Measurements from ENCODE around the gene IL25.
"Not testable (repeated sequence)": the region's sequence is repeated elsewhere in the genome, so short reads cannot be mapped to it uniquely, and the experiment has no call there.

IL25 gene

GRCh38 chr14:23377198-23377550 is 4.6 kb downstream of the IL25 start:
- no peak for DNase-seq

DNA sequence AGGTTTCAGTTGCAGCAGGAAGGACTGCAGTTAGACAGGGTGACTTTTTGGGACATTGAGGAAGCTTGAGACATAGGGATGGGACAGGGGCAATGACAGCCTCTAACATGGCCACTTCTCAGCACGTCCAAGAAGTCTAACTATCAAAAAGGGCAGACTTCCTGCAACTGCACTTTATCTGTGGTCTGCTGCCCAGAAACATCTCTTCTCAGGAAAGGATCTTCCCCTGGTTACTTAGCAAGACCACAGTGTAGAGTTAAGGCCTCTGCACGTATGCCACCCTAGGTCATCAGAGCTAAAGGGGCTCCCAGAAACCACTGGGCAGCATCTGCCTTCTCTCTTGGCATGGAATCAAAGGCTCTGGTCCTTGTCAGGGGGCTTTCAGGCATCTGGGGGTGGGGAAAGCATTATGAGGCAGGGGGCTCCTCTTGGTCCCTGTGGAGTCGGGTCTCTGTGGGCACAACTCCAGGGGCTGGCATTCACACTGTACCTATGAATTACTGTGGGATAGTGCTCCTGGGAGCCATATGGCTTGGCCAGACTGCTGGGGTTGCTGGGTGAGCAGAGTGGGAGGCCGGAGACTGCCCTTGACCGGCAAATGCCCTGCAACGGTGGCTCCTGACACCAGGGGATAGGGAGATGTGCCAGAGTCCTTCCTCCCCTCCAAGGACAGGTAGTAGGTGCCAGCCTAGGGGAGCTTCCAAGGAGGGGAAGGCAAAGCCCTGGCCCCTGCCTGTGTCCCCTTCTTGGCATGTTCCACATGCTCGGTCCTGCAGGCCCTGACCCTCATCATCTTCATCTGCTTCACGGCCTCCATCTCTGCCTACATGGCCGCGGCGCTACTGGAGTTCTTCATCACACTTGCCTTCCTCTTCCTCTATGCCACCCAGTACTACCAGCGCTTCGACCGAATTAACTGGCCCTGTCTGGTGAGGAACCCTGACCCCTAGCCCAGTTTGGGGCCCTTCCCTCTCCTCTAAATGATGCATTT is 5.3 kb downstream of the IL25 start:
- DNase-seq = no peak

GRCh38 chr14:23378612-23379220 is 6.1 kb downstream of the IL25 start:
- DNase-seq = no peak

- peak; percentile 70 for DNase-seq
Observed at GRCh38 chr14:23379366-23380196, 7.0 kb downstream of the IL25 start.

DNA sequence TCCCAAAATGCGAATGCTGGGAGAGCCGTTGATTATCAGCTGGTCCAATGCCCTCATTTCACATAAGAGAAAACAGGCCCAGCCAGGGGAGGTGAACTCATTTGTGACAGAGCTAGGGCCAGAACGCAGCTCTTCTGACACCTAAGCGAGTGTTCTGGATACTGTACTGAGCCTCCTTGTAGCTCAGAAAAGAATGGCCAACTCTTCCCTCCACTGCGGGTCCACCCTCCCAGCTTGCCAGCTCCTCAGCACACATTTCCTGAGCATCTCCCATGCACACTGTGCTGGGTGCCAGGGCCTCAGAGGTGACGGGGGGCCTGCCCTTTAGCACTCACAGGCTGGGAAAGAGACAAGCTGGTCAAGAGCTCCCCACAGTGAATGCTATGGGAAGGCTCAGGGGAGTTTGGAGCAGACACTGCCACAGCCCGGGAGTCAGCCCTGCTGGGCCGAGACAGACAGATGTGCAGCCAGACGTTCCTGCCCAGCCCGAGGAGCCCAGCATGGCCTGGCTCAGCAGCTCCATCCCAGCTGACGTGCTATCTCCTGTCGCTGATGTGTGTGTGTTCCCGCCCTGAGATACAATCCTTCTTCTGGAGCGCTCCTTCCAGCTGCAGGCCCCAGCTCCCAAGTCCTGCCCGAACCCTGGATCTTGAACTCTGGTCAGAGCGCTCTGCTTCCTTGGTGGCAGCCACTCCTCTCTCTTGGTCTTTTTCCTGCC is 7.7 kb downstream of the IL25 start:
- DNase-seq = no peak

DNA sequence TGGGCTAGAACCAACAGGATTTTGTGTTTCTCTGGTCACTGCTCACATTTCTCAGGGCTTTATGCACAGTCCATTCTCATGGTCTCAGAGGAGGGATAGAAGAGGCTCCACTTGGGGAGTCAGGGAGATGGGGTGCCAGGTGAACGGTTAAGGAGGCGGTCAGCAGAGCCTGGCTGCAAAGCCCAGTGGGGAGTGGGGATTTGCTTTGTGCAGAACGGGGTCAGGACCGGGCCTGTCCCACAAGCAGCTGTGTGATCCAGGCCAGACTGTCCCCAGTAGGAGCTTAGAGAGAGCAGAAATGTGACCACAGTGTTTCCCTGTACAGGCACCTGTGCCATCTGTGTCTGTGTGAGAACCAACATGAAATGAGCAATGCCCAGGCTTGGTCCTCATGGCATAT is 8.4 kb downstream of the IL25 start:
- no peak for DNase-seq

DNA sequence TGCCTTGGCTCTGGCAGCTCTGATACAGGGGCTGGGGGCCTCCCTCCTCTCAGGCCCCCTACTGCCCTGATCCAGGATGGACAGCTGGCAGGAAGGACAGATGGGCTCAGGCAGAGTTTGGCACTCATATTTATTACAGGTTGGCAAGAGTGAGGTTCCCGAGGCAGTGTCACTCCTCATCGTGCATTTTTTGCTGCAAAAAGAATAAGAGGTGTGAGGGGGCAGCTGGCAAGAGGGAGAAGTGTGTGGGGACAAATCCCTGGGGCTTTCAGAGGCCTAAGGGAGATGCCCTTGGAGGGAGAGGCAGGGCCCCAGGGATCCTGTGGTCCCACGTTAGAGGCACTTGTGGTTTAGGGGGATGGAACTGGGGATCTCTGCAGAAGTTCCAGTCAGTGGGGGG is 9.3 kb downstream of the IL25 start:
- DNase-seq = no peak

GRCh38 chr14:23382276-23382675 is 9.7 kb downstream of the IL25 start:
- no peak for DNase-seq

- DNase-seq = no peak
Observed at GRCh38 chr14:23382731-23383440, 10.3 kb downstream of the IL25 start.

DNA sequence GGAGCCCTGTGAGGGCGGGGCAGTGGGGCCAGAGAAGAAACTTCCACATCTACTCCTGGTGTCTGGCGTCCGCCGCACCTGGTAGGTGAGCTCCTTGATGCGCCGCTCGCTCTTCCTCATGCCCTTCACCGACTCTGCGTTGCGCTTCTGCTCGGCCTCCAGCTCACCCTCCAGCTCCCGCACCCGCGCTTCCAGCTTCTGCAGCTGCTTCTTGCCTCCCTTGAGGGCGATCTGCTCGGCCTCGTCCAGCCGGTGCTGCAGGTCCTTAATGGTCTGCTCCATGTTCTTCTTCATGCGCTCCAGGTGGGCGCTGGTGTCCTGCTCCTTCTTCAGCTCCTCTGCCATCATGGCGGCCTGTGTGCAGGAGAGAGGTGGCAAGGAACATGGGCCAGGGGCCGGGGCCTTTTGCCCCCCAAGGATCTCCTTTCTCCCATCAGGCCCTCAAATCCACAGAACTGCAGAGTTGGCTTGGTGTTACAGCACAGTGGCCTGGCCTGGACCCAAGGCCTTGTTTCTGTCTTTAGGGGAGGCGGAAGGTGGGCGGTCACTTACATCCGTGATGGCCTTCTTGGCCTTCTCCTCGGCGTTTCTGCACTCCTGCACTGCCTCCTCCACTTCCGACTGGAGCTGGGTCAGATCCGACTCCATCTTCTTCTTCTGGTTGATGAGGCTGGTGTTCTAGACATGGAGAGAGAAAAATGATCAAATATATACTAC is 11.9 kb downstream of the IL25 start:
- no peak for DNase-seq

GRCh38 chr14:23385244-23385641 is 12.6 kb downstream of the IL25 start:
- no peak for DNase-seq

DNA sequence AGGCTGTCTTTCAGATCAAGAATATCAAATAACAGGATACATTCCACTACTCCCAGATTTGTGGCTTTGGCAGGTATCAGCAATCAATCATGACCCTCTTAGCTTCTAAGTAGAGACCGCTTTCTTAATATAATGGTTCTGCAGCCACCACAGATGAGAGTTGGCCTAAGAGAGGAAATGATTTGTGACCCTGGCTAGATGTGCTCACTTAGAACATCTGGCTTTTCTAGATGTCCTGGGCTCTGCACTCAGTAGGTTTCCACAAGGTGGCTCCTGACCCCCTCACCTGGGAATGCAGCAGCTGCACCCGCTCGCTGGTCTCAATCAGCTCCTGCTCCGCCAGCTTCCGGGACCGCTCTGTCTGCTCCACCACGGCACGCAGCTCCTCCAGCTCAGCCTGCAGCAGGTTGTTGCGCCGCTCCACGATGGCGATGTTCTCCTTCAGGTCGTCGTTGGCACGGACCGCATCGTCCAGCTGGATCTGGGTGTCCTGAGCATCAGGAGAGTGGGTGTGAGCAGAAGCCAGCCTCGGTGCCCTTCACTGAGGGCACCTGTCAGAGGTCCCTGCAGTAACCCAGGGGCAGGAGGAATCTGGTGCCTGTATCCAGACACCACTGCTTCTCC is 13.1 kb downstream of the IL25 start:
- no peak for DNase-seq

DNA sequence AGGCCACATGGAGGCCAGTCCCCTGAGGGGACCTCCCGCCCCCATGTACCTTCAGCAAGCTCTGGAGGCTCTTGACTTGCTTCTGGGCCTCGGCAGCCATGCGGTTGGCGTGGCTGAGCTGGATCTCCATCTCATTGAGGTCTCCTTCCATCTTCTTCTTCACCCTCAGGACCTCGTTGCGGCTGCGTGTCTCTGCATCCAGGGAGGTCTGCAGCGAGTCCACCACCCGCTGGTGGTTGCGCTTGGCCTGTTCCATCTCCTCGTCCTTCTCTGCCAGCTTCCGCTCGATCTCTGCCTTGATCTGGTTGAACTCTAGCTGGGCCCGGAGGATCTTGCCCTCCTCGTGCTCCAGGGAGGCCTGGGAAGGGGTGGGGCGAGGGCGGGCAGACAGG is 13.7 kb downstream of the IL25 start:
- not testable (repeated sequence) for DNase-seq

- DNase-seq = no peak
Observed at GRCh38 chr14:23386999-23387398, 14.4 kb downstream of the IL25 start.

GRCh38 chr14:23387916-23388882 is 15.6 kb downstream of the IL25 start:
- DNase-seq = no peak

DNA sequence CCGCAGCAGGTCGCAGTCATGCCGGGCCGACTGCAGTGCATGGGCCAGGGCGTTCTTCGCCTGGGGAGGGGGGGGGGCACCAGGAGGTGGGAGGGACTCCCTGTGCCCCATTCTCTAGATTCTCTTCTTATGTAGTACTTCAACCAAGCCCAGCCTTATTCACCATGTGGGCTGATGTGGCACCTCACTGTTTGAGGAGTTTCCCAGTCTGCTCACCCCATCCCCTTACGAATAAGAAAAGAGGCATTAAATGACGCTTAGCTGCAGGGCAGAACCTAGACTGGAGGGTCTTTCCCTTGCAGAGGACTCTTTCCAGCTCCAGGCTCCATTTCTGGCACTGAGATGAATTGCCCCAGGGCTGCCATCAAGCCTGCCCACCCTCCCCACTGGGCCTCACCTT is 16.4 kb downstream of the IL25 start:
- no peak for DNase-seq

DNA sequence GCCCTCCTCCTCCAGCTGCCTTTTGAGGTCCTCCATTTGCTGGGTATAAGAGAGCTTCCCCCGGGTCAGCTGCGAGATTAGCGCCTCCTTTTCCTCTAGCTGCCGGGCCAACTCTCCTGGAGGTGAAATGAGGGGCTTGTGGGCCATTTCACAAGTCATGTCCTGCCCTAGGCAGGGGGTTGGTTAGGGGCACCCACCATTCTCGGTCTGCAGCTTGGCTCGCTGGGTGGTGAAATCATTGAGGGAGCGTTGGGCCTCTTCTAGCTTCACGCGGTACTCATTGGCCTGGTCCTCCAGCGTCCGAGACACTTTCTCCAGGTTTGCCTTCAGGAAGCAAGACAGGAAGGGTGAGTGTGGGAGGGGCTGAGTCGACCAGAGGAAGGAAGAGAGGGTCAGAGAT is 16.8 kb downstream of the IL25 start:
- DNase-seq = no peak

DNA sequence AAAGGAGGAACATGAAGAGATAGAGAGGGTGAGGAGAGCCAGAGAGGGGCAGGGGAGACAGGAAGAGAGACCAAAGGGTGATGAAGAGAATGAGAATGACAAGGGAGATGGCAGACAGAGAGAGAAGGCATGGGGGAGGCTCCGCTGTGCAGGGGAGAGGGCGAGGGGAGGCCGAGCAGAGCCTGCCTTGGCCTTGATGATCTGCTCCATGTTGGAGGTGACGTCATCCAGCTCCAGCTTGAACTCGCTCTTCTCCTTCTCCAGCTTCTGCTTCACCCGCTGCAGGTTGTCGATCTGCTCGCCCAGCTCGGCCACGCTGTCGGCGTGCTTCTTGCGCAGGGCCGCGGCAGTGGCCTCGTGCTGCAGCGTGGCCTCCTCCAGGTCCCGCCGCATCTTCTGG is 17.3 kb downstream of the IL25 start:
- not testable (repeated sequence) for DNase-seq

GRCh38 chr14:23392613-23393012 is 20.0 kb downstream of the IL25 start:
- DNase-seq = no peak

DNA sequence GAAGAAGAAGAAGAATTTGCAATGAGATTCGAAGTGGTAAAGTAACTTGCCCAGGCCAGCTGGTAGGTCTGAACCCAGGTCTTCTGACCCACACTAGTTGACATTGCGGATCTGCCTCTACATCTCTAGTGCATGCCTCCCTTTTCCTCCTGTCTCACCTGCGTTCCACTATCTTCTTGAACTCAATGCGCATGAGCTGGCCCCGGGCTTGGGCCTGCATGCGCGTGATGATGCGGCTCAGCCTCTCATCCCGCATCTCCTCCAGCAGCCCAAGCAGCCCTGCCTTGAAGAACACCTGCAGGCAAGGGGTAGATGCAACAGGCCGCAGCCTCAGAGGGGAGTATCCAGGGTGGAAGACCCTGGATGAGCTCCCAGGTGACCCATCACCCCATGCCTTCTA is 23.5 kb downstream of the IL25 start:
- no peak for DNase-seq
